ENCODE measurements around the gene AJAP1. TPM values are rescaled to one million over a fixed set of nuclear protein-coding genes. Genes with fewer than 3 reads are reported as not detected.

The AJAP1 gene
- total and polyA plus RNA-seq, 10 of the 15 experiments (the other 5 are each of a cell fraction or from before 2014, with no cell fraction given): not detected

GRCh38 chr1:4674676-4675075, 20.3 kb downstream of the AJAP1 start (continued):
- TF ChIP-seq WRNIP1 (IDR thresholded peaks at IDR 0.05; ENCODE audit: borderline replicate concordance, low read depth, low read length): no peak

- no peak overlapping the region for H3K9ac ChIP-seq (ENCODE audit: control insufficient read depth, insufficient read depth, low read length)
- H3K36me3 ChIP-seq (ENCODE audit: control insufficient read depth in 2 of 2, insufficient read depth in 2 of 2, low read length in 1 of 2): no peaks in the 10 kb centered on the region
- ATAC-seq (no peak), DNase-seq (ENCODE audit: low read depth, low spot score) (no peak), FAIRE-seq (no peak)
- 18% methylated on average over 21 of the region's 21 CpGs for WGBS (ENCODE audit: insufficient coverage, insufficient replicate concordance, low lambda C conversion rate, missing lambda C conversion rate)
- no peak overlapping the region for H3K27ac ChIP-seq (ENCODE audit: control insufficient read depth, insufficient read depth)
- SMC1A ChIA-PET (ENCODE audit: uncharacterized antibody, unreplicated experiment): no interaction called here
- H3K4me3 ChIP-seq: no peak overlapping the region
- no TSS peak for BruUV-seq (replicated peaks)
- POLR2A ChIA-PET: no interaction called here
- RAD21 ChIA-PET (ENCODE audit: unreplicated experiment): no interaction called here
- CTCF ChIA-PET: interaction anchor here (0.7 kb wide), 1 partner anchor 392 kb away, joined by 3 read pairs; no protein-coding TSS in a partner anchor
- H3K27me3 ChIP-seq (replicated peaks in 1 of 2; ENCODE audit: control insufficient read depth in 2 of 2, insufficient read depth in 2 of 2, low read length in 1 of 2): no peaks in the 10 kb centered on the region
- in situ Hi-C loops (cut with MboI) (no loop called here), intact Hi-C loops (cut with micrococcal nuclease; ENCODE audit: unreplicated experiment) (no loop called here)
- H3K4me2 ChIP-seq (ENCODE audit: control insufficient read depth, insufficient read depth): no peak overlapping the region
- H3K4me1 ChIP-seq (ENCODE audit: control insufficient read depth, insufficient read depth, low read length): no peaks in the 10 kb centered on the region
- no peak overlapping the region for H2AFZ ChIP-seq (ENCODE audit: control insufficient read depth, low read depth, low read length)
- no peaks in the 10 kb centered on the region for H3K79me2 ChIP-seq (ENCODE audit: control insufficient read depth, insufficient read depth, low read length)
- H3K9me3 ChIP-seq (replicated peaks; ENCODE audit: control insufficient read depth, insufficient read depth, low read length): no peaks in the 10 kb centered on the region
- no peaks in the 10 kb centered on the region for H4K20me1 ChIP-seq (ENCODE audit: control insufficient read depth, insufficient read depth)
- TF ChIP-seq HSF1 (IDR thresholded peaks at IDR 0.05; ENCODE audit: low read depth, low read length) (no peak), BACH1 (IDR thresholded peaks at IDR 0.05; ENCODE audit: borderline replicate concordance) (no peak), ZNF207 (IDR thresholded peaks at IDR 0.05; ENCODE audit: borderline replicate concordance) (no peak), KLF5 (IDR thresholded peaks at IDR 0.05; ENCODE audit: partially characterized antibody) (no peak), CHD1 (IDR thresholded peaks at IDR 0.05; ENCODE audit: low read depth, low read length) (no peak), JUNB (IDR thresholded peaks at IDR 0.05) (no peak), CBX3 (IDR thresholded peaks at IDR 0.05; ENCODE audit: borderline replicate concordance, low read depth) (no peak), FOXM1 (IDR thresholded peaks at IDR 0.05; ENCODE audit: low read depth, low read length) (no peak), CHD4 (IDR thresholded peaks at IDR 0.05) (no peak), HCFC1 (IDR thresholded peaks at IDR 0.05; ENCODE audit: low read length) (no peak), ATF2 (IDR thresholded peaks at IDR 0.05; ENCODE audit: low read length) (no peak), SUZ12 (IDR thresholded peaks at IDR 0.05; ENCODE audit: unreplicated experiment) (no peak), ZNF274 (IDR thresholded peaks at IDR 0.05; ENCODE audit: insufficient read depth, insufficient read length) (no peak), CEBPZ (IDR thresholded peaks at IDR 0.05; ENCODE audit: low read depth, low read length) (no peak)
These were observed 21.2 kb downstream of the AJAP1 start for GRCh38 chr1:4675454-4676186.
